ENCODE data around the gene CAMK4.

CAMK4 gene

DNA sequence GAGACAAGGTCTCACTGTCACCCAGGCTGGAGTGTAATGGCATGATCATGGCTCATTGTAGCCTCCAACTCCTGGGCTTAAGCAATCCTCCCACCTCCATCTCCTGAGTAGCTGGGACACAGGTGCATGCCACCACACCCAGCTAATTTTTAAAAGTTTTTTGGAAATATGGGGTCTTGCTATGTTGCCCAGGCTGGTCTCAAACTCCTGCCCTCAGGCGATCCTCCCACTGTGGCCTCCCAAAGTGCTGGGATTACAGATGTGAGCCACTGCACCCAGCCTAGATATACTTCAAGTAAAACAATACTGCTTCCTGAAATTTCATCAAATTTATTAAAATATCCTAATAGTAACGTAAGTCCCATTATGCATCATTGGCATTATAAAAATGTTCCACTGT, 254.7 kb downstream of the CAMK4 start:
- Histone ChIP-seq H3K9ac (ENCODE audit: low read length in 2 of 2) (no peak overlapping the region), H3K27me3 (ENCODE audit: control insufficient read depth in 1 of 2, insufficient read depth in 2 of 2, low read length in 2 of 2) (no peaks in the 10 kb centered on the region), H3K27ac (ENCODE audit: low read length) (no peak overlapping the region), H3K9me3 (ENCODE audit: control insufficient read depth in 2 of 2, low read length in 2 of 2) (no peaks in the 10 kb centered on the region), H3K36me3 (ENCODE audit: control insufficient read depth in 2 of 2, insufficient read depth in 2 of 2, low read length in 2 of 2) (no peaks in the 10 kb centered on the region), H3K4me3 (ENCODE audit: low read length in 2 of 2) (no peak overlapping the region), H3K4me1 (ENCODE audit: control insufficient read depth, insufficient read depth, low read length) (no peaks in the 10 kb centered on the region)

DNA sequence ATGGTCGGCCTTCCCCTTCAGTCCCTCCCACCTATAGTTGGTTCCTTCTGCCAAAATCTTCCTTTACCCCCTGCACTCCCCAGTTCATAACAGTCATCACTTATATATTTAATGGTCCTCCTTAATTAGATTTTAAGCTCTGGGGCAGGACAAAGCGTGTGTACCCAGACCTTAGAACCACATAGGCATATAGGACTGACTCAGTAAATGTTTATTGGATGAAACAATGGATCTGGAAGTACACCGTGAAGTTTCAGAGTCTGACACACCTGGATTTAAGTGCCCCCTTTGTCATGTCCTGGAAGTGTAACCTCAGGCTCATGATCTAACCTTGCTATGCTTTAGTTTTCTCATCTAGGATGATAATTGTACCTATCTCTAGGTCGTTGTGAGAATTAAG, 256.2 kb downstream of the CAMK4 start:
- Histone ChIP-seq H3K4me3 (ENCODE audit: low read length in 2 of 2) (no peak overlapping the region), H3K27me3 (ENCODE audit: control insufficient read depth in 1 of 2, insufficient read depth in 2 of 2, low read length in 2 of 2) (no peaks in the 10 kb centered on the region), H3K4me1 (ENCODE audit: control insufficient read depth, insufficient read depth, low read length) (no peaks in the 10 kb centered on the region), H3K9ac (ENCODE audit: low read length in 2 of 2) (no peak overlapping the region), H3K36me3 (ENCODE audit: control insufficient read depth in 2 of 2, insufficient read depth in 2 of 2, low read length in 2 of 2) (no peaks in the 10 kb centered on the region), H3K27ac (ENCODE audit: low read length) (no peak overlapping the region), H3K9me3 (ENCODE audit: control insufficient read depth in 2 of 2, low read length in 2 of 2) (no peaks in the 10 kb centered on the region)

DNA sequence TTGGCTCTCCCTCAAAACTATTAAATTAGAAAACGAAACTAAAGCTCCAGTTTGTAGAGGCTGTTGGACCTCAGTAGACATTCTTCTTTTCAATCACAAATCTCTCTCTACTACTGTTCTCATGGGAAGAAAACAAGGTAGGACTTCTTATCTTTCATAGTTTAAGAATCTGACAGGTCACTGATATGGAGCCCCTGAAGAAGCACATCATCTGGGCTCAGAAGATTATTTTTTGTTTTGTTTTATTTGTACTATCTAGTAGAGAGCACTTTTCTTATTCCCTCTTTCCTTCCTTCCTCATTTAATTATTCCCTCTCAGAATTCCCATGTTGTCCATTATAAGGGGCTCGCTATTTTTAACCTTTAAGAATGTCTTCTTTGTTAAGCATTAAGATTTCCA, 261.9 kb downstream of the CAMK4 start:
- no peak overlapping the region for H3K27ac ChIP-seq (ENCODE audit: low read length)
- no peaks in the 10 kb centered on the region for H3K4me1 ChIP-seq (ENCODE audit: control insufficient read depth, insufficient read depth, low read length)
- no peak overlapping the region for H3K9ac ChIP-seq (ENCODE audit: low read length in 2 of 2)
- no peaks in the 10 kb centered on the region for H3K36me3 ChIP-seq (ENCODE audit: control insufficient read depth in 2 of 2, insufficient read depth in 2 of 2, low read length in 2 of 2)
- H3K4me3 ChIP-seq (ENCODE audit: low read length in 2 of 2) = no peak overlapping the region
- no peaks in the 10 kb centered on the region for H3K9me3 ChIP-seq (ENCODE audit: control insufficient read depth in 2 of 2, low read length in 2 of 2)
- H3K27me3 ChIP-seq (ENCODE audit: control insufficient read depth in 1 of 2, insufficient read depth in 2 of 2, low read length in 2 of 2) = no peaks in the 10 kb centered on the region

DNA sequence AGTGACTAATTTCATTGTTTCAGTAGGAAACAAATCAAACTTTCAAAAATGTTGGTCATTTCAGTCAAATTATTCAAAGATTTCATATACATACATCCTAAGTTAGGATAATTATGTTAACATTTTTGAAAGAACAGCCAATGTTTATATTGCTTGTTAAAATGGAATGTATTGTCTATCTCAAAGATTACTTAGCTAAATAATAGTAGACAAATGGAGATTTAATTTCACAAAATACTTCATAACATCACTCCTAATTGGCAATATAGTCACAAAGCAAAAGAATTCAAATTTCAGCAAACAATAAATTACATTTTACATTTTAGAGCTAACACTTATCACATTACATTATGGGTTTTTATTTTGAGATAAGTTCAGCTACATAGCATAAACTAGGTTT, 262.7 kb downstream of the CAMK4 start:
- H3K9me3 ChIP-seq (ENCODE audit: control insufficient read depth in 2 of 2, low read length in 2 of 2) = no peaks in the 10 kb centered on the region
- H3K27me3 ChIP-seq (ENCODE audit: control insufficient read depth in 1 of 2, insufficient read depth in 2 of 2, low read length in 2 of 2) = no peaks in the 10 kb centered on the region
- H3K27ac ChIP-seq (ENCODE audit: low read length) = no peak overlapping the region
- H3K4me1 ChIP-seq (ENCODE audit: control insufficient read depth, insufficient read depth, low read length) = no peaks in the 10 kb centered on the region
- H3K36me3 ChIP-seq (ENCODE audit: control insufficient read depth in 2 of 2, insufficient read depth in 2 of 2, low read length in 2 of 2) = no peaks in the 10 kb centered on the region
- no peak overlapping the region for H3K4me3 ChIP-seq (ENCODE audit: low read length in 2 of 2)
- no peak overlapping the region for H3K9ac ChIP-seq (ENCODE audit: low read length in 2 of 2)

- Histone ChIP-seq H3K27ac (ENCODE audit: low read length) (no peak overlapping the region), H3K27me3 (ENCODE audit: control insufficient read depth in 1 of 2, insufficient read depth in 2 of 2, low read length in 2 of 2) (no peaks in the 10 kb centered on the region), H3K4me3 (ENCODE audit: low read length in 2 of 2) (no peak overlapping the region)
Measured at GRCh38 chr5:111488353-111488752, 264.2 kb downstream of the CAMK4 start.

DNA sequence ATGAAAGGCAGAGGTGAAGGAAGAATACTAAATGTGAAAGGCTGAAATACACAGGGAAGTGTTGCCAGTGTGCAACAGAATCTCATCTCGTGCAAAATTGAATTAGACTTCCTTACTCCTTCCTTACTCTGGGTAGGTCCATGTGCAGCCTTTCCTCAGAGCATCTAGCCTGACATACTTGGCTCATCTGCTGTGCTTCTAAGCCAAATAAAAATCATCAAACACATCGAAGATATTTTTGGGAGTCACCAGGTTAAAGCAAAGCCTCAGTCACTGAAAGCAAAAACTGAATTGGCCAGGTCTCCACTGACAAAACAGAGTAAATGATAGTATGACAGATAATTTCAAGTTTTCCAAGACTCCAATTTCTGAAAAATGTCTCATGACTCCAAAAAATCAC, 268.8 kb downstream of the CAMK4 start:
- Histone ChIP-seq H3K27me3 (ENCODE audit: control insufficient read depth in 1 of 2, insufficient read depth in 2 of 2, low read length in 2 of 2) (no peaks in the 10 kb centered on the region), H3K9ac (ENCODE audit: low read length in 2 of 2) (no peak overlapping the region), H3K9me3 (ENCODE audit: control insufficient read depth in 2 of 2, low read length in 2 of 2) (no peaks in the 10 kb centered on the region), H3K4me1 (ENCODE audit: control insufficient read depth, insufficient read depth, low read length) (no peaks in the 10 kb centered on the region), H3K4me3 (ENCODE audit: low read length in 2 of 2) (no peak overlapping the region), H3K36me3 (ENCODE audit: control insufficient read depth in 2 of 2, insufficient read depth in 2 of 2, low read length in 2 of 2) (no peaks in the 10 kb centered on the region), H3K27ac (ENCODE audit: low read length) (no peak overlapping the region)

More at GRCh38 chr5:111488353-111488752, 264.2 kb downstream of the CAMK4 start:
- no peaks in the 10 kb centered on the region for H3K9me3 ChIP-seq (ENCODE audit: control insufficient read depth in 2 of 2, low read length in 2 of 2)
- no peaks in the 10 kb centered on the region for H3K36me3 ChIP-seq (ENCODE audit: control insufficient read depth in 2 of 2, insufficient read depth in 2 of 2, low read length in 2 of 2)
- H3K9ac ChIP-seq (ENCODE audit: low read length in 2 of 2) = no peak overlapping the region
- no peaks in the 10 kb centered on the region for H3K4me1 ChIP-seq (ENCODE audit: control insufficient read depth, insufficient read depth, low read length)

DNA sequence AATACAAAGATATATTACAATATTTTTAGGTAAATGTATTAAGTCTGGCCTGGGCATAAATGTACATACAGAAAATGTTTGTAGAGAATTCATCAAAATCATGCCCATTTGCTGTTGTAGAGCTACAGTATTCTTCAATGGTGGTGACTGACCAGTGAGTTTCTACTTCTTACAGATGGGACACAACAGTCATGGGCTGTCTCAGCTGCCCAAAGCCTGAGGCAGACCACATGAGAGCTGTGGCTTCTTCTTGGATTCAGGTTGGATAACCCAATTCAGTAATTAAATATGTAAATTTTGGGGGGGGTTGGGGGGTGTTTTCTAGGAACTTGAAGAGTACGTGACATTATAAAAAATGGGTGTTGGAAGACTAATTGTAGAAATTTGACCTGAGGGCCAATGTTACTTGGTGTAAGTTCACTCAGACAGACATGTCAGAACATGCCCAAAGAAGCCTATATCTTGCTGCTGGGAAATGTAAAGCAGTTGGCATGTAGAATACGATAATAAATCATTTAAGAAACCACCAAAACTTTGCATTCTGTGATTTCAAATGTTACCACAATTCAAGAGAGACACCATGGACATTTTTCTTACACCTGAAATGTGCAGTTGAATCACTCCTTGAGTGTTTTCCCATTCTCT, 270.3 kb downstream of the CAMK4 start:
- no peaks in the 10 kb centered on the region for H3K36me3 ChIP-seq (ENCODE audit: control insufficient read depth in 2 of 2, insufficient read depth in 2 of 2, low read length in 2 of 2)
- H3K9me3 ChIP-seq (ENCODE audit: control insufficient read depth in 2 of 2, low read length in 2 of 2) = no peaks in the 10 kb centered on the region

DNA sequence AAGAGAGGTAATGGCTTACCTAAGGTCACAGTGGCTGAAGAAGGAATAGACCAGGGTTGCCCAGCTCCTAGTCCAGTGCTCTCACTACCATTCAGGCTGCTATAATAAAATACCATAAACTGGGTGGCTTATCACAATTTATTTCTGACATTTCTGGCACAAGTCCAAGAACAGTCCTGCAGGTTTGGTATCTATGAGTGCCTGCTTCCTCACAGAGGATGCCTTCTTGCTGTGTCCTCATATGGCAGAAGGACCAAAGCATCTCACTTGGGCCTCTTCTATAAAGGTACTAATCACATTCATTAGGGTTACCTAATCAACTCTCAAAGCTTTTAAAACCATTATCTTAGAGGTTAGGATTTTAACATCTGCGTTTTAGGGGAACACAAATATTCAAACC, 271.0 kb downstream of the CAMK4 start:
- Histone ChIP-seq H3K9ac (ENCODE audit: low read length in 2 of 2) (no peak overlapping the region), H3K27me3 (ENCODE audit: control insufficient read depth in 1 of 2, insufficient read depth in 2 of 2, low read length in 2 of 2) (no peaks in the 10 kb centered on the region), H3K36me3 (ENCODE audit: control insufficient read depth in 2 of 2, insufficient read depth in 2 of 2, low read length in 2 of 2) (peaks cover 0 to 2% of the 10 kb centered on the region in 2 donors), H3K9me3 (ENCODE audit: control insufficient read depth in 2 of 2, low read length in 2 of 2) (no peaks in the 10 kb centered on the region), H3K27ac (ENCODE audit: low read length) (no peak overlapping the region), H3K4me3 (ENCODE audit: low read length in 2 of 2) (no peak overlapping the region), H3K4me1 (ENCODE audit: control insufficient read depth, insufficient read depth, low read length) (no peaks in the 10 kb centered on the region)

More for the DNA sequence above, 270.3 kb downstream of the CAMK4 start:
- Histone ChIP-seq H3K27me3 (ENCODE audit: control insufficient read depth in 1 of 2, insufficient read depth in 2 of 2, low read length in 2 of 2) (no peaks in the 10 kb centered on the region), H3K27ac (ENCODE audit: low read length) (no peak overlapping the region), H3K9ac (ENCODE audit: low read length in 2 of 2) (no peak overlapping the region), H3K4me1 (ENCODE audit: control insufficient read depth, insufficient read depth, low read length) (no peaks in the 10 kb centered on the region), H3K4me3 (ENCODE audit: low read length in 2 of 2) (no peak overlapping the region)

- H3K27me3 ChIP-seq (ENCODE audit: control insufficient read depth in 1 of 2, insufficient read depth in 2 of 2, low read length in 2 of 2) = no peaks in the 10 kb centered on the region
- no peaks in the 10 kb centered on the region for H3K9me3 ChIP-seq (ENCODE audit: control insufficient read depth in 2 of 2, low read length in 2 of 2)
- no peak overlapping the region for H3K9ac ChIP-seq (ENCODE audit: low read length in 2 of 2)
- no peaks in the 10 kb centered on the region for H3K4me1 ChIP-seq (ENCODE audit: control insufficient read depth, insufficient read depth, low read length)
- H3K27ac ChIP-seq (ENCODE audit: low read length) = no peak overlapping the region
- peaks cover 0 to 2% of the 10 kb centered on the region in 2 donors for H3K36me3 ChIP-seq (ENCODE audit: control insufficient read depth in 2 of 2, insufficient read depth in 2 of 2, low read length in 2 of 2)
- H3K4me3 ChIP-seq (ENCODE audit: low read length in 2 of 2) = no peak overlapping the region
Measured at GRCh38 chr5:111498346-111498745, 274.2 kb downstream of the CAMK4 start.

DNA sequence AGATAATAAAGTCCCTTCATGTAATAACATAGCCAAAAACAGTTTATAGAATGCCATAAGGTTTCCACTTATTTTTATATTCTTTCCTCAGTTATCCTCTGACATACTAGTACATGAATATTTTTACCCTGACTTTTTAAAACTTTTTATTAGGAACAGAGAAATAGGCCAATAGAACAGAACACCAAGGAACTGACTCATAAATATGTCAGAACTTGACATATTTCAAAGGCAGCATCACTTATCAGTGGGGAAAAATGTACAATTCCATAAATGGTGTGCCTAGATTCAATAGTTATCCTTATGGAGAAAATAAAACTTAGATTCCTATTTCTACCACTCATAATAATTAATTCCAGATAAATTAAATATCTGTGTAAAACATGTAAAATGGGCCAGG, 278.8 kb downstream of the CAMK4 start:
- Histone ChIP-seq H3K27ac (ENCODE audit: low read length) (no peak overlapping the region), H3K27me3 (ENCODE audit: control insufficient read depth in 1 of 2, insufficient read depth in 2 of 2, low read length in 2 of 2) (no peaks in the 10 kb centered on the region), H3K9me3 (ENCODE audit: control insufficient read depth in 2 of 2, low read length in 2 of 2) (no peaks in the 10 kb centered on the region), H3K4me3 (ENCODE audit: low read length in 2 of 2) (no peak overlapping the region), H3K4me1 (ENCODE audit: control insufficient read depth, insufficient read depth, low read length) (no peaks in the 10 kb centered on the region), H3K36me3 (ENCODE audit: control insufficient read depth in 2 of 2, insufficient read depth in 2 of 2, low read length in 2 of 2) (peaks cover 0 to 2% of the 10 kb centered on the region in 2 donors), H3K9ac (ENCODE audit: low read length in 2 of 2) (no peak overlapping the region)

- Histone ChIP-seq H3K9me3 (ENCODE audit: control insufficient read depth in 2 of 2, low read length in 2 of 2) (no peaks in the 10 kb centered on the region), H3K9ac (ENCODE audit: low read length in 2 of 2) (no peak overlapping the region), H3K4me1 (ENCODE audit: control insufficient read depth, insufficient read depth, low read length) (no peaks in the 10 kb centered on the region), H3K36me3 (ENCODE audit: control insufficient read depth in 2 of 2, insufficient read depth in 2 of 2, low read length in 2 of 2) (no peaks in the 10 kb centered on the region), H3K27me3 (ENCODE audit: control insufficient read depth in 1 of 2, insufficient read depth in 2 of 2, low read length in 2 of 2) (no peaks in the 10 kb centered on the region), H3K27ac (ENCODE audit: low read length) (no peak overlapping the region), H3K4me3 (ENCODE audit: low read length in 2 of 2) (no peak overlapping the region)
Measured at GRCh38 chr5:111505096-111505495, 280.9 kb downstream of the CAMK4 start.
